Endometrium (tissue), 2 donors: ENCODE measurements around the gene FAM171A1.
"Not testable (repeated sequence)": the region's sequence is repeated elsewhere in the genome, so short reads cannot be mapped to it uniquely, and the experiment has no call there.

ENCODE experiments used
- FAIRE-seq: peaks from 2 replicates; lab custom pipeline; 2012; peaks lifted over from hg19 to GRCh38; lab: Jason Lieb, UNC
- donor health status: control.
- donor health status: control.

Gene FAM171A1

GRCh38 chr10:15208221-15208620 is 162.9 kb downstream of the FAM171A1 start:
- FAIRE-seq = no peak

GRCh38 chr10:15207410-15207809 is 163.7 kb downstream of the FAM171A1 start:
- FAIRE-seq = not testable (repeated sequence)

GRCh38 chr10:15202639-15203038 is 168.4 kb downstream of the FAM171A1 start:
- FAIRE-seq = no peak

- FAIRE-seq = not testable (repeated sequence)
Observed at GRCh38 chr10:15202301-15202621, 168.8 kb downstream of the FAM171A1 start.

GRCh38 chr10:15201589-15202300 is 169.3 kb downstream of the FAM171A1 start:
- no peak for FAIRE-seq

GRCh38 chr10:15200626-15201025 is 170.5 kb downstream of the FAM171A1 start:
- peak; percentile 78 for FAIRE-seq

- no peak for FAIRE-seq
Observed at GRCh38 chr10:15197911-15198310, 173.2 kb downstream of the FAM171A1 start.

- peak; percentile 95 for FAIRE-seq
Observed at GRCh38 chr10:15197276-15197675, 173.8 kb downstream of the FAM171A1 start.

- FAIRE-seq = no peak
Observed at GRCh38 chr10:15196021-15196834, 174.9 kb downstream of the FAM171A1 start.

- FAIRE-seq = no peak
Observed at GRCh38 chr10:15189133-15189885, 181.8 kb downstream of the FAM171A1 start.

GRCh38 chr10:15188603-15189002 is 182.5 kb downstream of the FAM171A1 start:
- FAIRE-seq = no peak

- FAIRE-seq = no peak
Observed at GRCh38 chr10:15183689-15184481, 187.2 kb downstream of the FAM171A1 start.

GRCh38 chr10:15182540-15183207 is 188.4 kb downstream of the FAM171A1 start:
- no peak for FAIRE-seq

GRCh38 chr10:15181576-15182156 is 189.4 kb downstream of the FAM171A1 start:
- no peak for FAIRE-seq

GRCh38 chr10:15180736-15181135 is 190.4 kb downstream of the FAM171A1 start:
- FAIRE-seq = no peak

GRCh38 chr10:15176269-15176668 is 194.8 kb downstream of the FAM171A1 start:
- FAIRE-seq = no peak

- no peak for FAIRE-seq
Observed at GRCh38 chr10:15175587-15175986, 195.5 kb downstream of the FAM171A1 start.

GRCh38 chr10:15172306-15172840 is 198.7 kb downstream of the FAM171A1 start:
- no peak for FAIRE-seq

- peak; percentile 41 for FAIRE-seq
Observed at GRCh38 chr10:15169555-15170401, 201.3 kb downstream of the FAM171A1 start.
